H1 (cell line): ENCODE data around the gene PTN. TPM values are rescaled to one million over a fixed set of nuclear protein-coding genes. Genes with fewer than 3 reads are reported as not detected.

ENCODE experiments used
- CTCF ChIA-PET: fragments of 300-600 bp; sonication (Branson Sonifier 250); formaldehyde crosslinking; loops from one replicate; lab custom pipeline; 2021; ENCODE audit not compliant: partially characterized antibody; lab: Charles Lee
- POLR2A ChIA-PET: fragments of 300-600 bp; sonication (Branson Sonifier 250); formaldehyde crosslinking; loops from one replicate; lab custom pipeline; 2021; ENCODE audit warnings: inconsistent platforms; ENCODE audit not compliant: partially characterized antibody; lab: Charles Lee
- DNase-seq, 2 experiments: peaks; one replicate each; pipeline versions ENCODE4 v3.0.0 to v3.0.0-alpha.2; 2010 to 2022; ENCODE audit warnings: low spot score in 2 of 2, low read depth in 1 of 2, mixed read lengths in 1 of 2
- FAIRE-seq: peaks from 2 replicates; lab custom pipeline; 2011; peaks lifted over from hg19 to GRCh38; lab: Jason Lieb, UNC
- H2AFZ ChIP-seq: 2 replicates; pipeline ENCODE4 v1.8.1; 2012; ENCODE audit warnings: low read length, inconsistent platforms
- H2AK5ac ChIP-seq: 2 replicates; pipeline ENCODE4 v1.6.1; 2013; ENCODE audit warnings: low read depth, low read length
- H2BK120ac ChIP-seq: replicated peaks from 2 replicates; pipeline ENCODE3; 2013; ENCODE audit warnings: low read depth, low read length, inconsistent platforms
- H2BK12ac ChIP-seq: 2 replicates; pipeline ENCODE4 v1.6.1; 2013; ENCODE audit warnings: low read depth, low read length
- H2BK15ac ChIP-seq: 2 replicates; pipeline ENCODE4 v1.6.1; 2013; ENCODE audit warnings: low read length
- H2BK20ac ChIP-seq: 2 replicates; pipeline ENCODE4 v1.6.1; 2013; ENCODE audit warnings: low read length
- H2BK5ac ChIP-seq: 2 replicates; pipeline ENCODE4 v1.6.1; 2013; ENCODE audit warnings: low read depth, low read length
- H3K14ac ChIP-seq: 2 replicates; pipeline ENCODE4 v1.6.1; 2013; ENCODE audit warnings: inconsistent platforms; ENCODE audit not compliant: insufficient read length
- H3K18ac ChIP-seq: 2 replicates; pipeline ENCODE4 v1.6.1; 2013; ENCODE audit warnings: low read length; ENCODE audit errors: extremely low read depth
- H3K23ac ChIP-seq: 2 replicates; pipeline ENCODE4 v1.6.1; 2013; ENCODE audit warnings: inconsistent platforms; ENCODE audit not compliant: insufficient read length
- H3K23me2 ChIP-seq: 2 replicates; pipeline ENCODE4 v1.6.1; 2013; ENCODE audit warnings: low read depth, low read length
- H3K27ac ChIP-seq: 2 replicates; pipeline ENCODE4 v1.6.1; 2011; ENCODE audit warnings: low read depth, low read length, inconsistent platforms
- H3K27me3 ChIP-seq, 4 experiments: replicated peaks in 1 of 4; 1 replicate in 1 of 4; 2 replicates in 3 of 4; pipeline versions ENCODE4 v1.6.1 to v1.8.1; 2011 to 2013; ENCODE audit warnings: low read length in 3 of 4, mild to moderate bottlenecking in 3 of 4, inconsistent platforms in 2 of 4, mixed read lengths in 2 of 4, moderate library complexity in 1 of 4; ENCODE audit not compliant: control insufficient read depth in 3 of 4, insufficient read depth in 3 of 4; ENCODE audit errors: extremely low read depth in 1 of 4
- H3K36me3 ChIP-seq, 4 experiments: 2 replicates each; pipeline versions ENCODE4 v1.6.1 to v1.8.1; 2011 to 2013; ENCODE audit warnings: mild to moderate bottlenecking in 4 of 4, low read length in 3 of 4, moderate library complexity in 2 of 4, control low read depth in 1 of 4, inconsistent platforms in 1 of 4; ENCODE audit not compliant: insufficient read depth in 4 of 4, control insufficient read depth in 2 of 4
- H3K4ac ChIP-seq: replicated peaks from 2 replicates; pipeline ENCODE3; 2013; ENCODE audit warnings: low read length, low read depth, mixed read lengths, inconsistent platforms; ENCODE audit not compliant: insufficient read length
- H3K4me1 ChIP-seq, 4 experiments: replicated peaks in 1 of 4; 1 replicate in 1 of 4; 2 replicates in 3 of 4; pipeline versions ENCODE4 v1.6.1 to v1.8.1; 2011 to 2013; ENCODE audit warnings: low read length in 3 of 4, inconsistent platforms in 2 of 4, mixed read lengths in 1 of 4; ENCODE audit not compliant: insufficient read depth in 4 of 4, control insufficient read depth in 3 of 4
- H3K4me2 ChIP-seq, 2 experiments: 2 replicates each; pipeline versions ENCODE4 v1.6.1 to v1.8.1; 2011 to 2013; ENCODE audit warnings: low read depth in 2 of 2, low read length in 2 of 2, control low read depth in 1 of 2, inconsistent platforms in 1 of 2, mild to moderate bottlenecking in 1 of 2; ENCODE audit not compliant: insufficient read depth in 1 of 2
- H3K4me3 ChIP-seq, 4 experiments: fragments of 200-600, 300-600 bp in 1 of 4; sonication (generic), shearing (Covaris generic), sonication (Bioruptor Twin) in 1 of 4; 2 replicates each; pipeline versions ENCODE4 v1.5.1 to v1.8.1; 2011 to 2016; ENCODE audit warnings: low read length in 4 of 4, low read depth in 3 of 4, control low read depth in 2 of 4, inconsistent platforms in 2 of 4, mild to moderate bottlenecking in 2 of 4, mixed read lengths in 1 of 4, moderate library complexity in 1 of 4; ENCODE audit not compliant: insufficient read depth in 2 of 4; ENCODE audit errors: extremely low read depth in 1 of 4
- H3K56ac ChIP-seq: replicated peaks from 2 replicates; pipeline ENCODE3; 2013; ENCODE audit warnings: low read depth, mild to moderate bottlenecking, mixed read lengths, low read length, inconsistent platforms; ENCODE audit not compliant: insufficient read length
- H3K79me1 ChIP-seq: 2 replicates; pipeline ENCODE4 v1.6.1; 2013; ENCODE audit warnings: low read depth, low read length, control low read depth
- H3K79me2 ChIP-seq, 2 experiments: 2 replicates each; pipeline versions ENCODE4 v1.6.1 to v1.8.1; 2012 to 2013; ENCODE audit warnings: low read length in 2 of 2, mild to moderate bottlenecking in 2 of 2, inconsistent platforms in 1 of 2; ENCODE audit not compliant: insufficient read depth in 2 of 2, control insufficient read depth in 1 of 2
- H3K9ac ChIP-seq, 4 experiments: replicated peaks in 1 of 4; 1 replicate in 1 of 4; 2 replicates in 3 of 4; pipeline versions ENCODE4 v1.6.1 to v1.8.1; 2011 to 2013; ENCODE audit warnings: low read depth in 3 of 4, low read length in 3 of 4, control low read depth in 2 of 4, mild to moderate bottlenecking in 2 of 4, moderate library complexity in 2 of 4, inconsistent platforms in 1 of 4; ENCODE audit errors: extremely low read depth in 1 of 4
- H3K9me3 ChIP-seq, 2 experiments: 2 replicates each; pipeline versions ENCODE4 v1.6.1 to v1.8.1; 2012 to 2013; ENCODE audit warnings: mild to moderate bottlenecking in 2 of 2, moderate library complexity in 2 of 2, control low read depth in 1 of 2, inconsistent platforms in 1 of 2, low read depth in 1 of 2, low read length in 1 of 2, mixed read lengths in 1 of 2; ENCODE audit not compliant: insufficient read depth in 2 of 2
- H4K20me1 ChIP-seq, 2 experiments: replicated peaks in 1 of 2; 2 replicates each; pipeline versions ENCODE3 to v1.8.1; 2011 to 2013; ENCODE audit warnings: inconsistent platforms in 2 of 2, low read length in 2 of 2, mild to moderate bottlenecking in 1 of 2; ENCODE audit not compliant: insufficient read depth in 2 of 2, control insufficient read depth in 1 of 2
- H4K5ac ChIP-seq: 2 replicates; pipeline ENCODE4 v1.6.1; 2013; ENCODE audit warnings: low read length, low read depth, mixed read lengths, inconsistent platforms; ENCODE audit not compliant: insufficient read length
- H4K8ac ChIP-seq: 2 replicates; pipeline ENCODE4 v1.8.0; 2013; ENCODE audit warnings: mild to moderate bottlenecking, moderate library complexity, low read length, inconsistent platforms; ENCODE audit not compliant: insufficient read depth; ENCODE audit errors: extremely low read depth
- H4K91ac ChIP-seq: replicated peaks from 2 replicates; pipeline ENCODE3; 2013; ENCODE audit warnings: low read length, mixed read lengths, inconsistent platforms; ENCODE audit not compliant: insufficient read length
- POLR2A ChIP-seq, 2 experiments: IDR thresholded peaks; 1 replicate in 1 of 2; 2 replicates in 1 of 2; pipeline ENCODE4 v1.6.1; 2011; ENCODE audit warnings: low read depth in 2 of 2, low read length in 2 of 2, mild to moderate bottlenecking in 2 of 2; ENCODE audit errors: control extremely low read depth in 1 of 2
- TAF1 ChIP-seq: IDR thresholded peaks from 2 replicates; pipeline ENCODE4 v1.6.1; 2011; ENCODE audit warnings: mild to moderate bottlenecking, low read depth, low read length
- WGBS, 2 experiments: shearing (Covaris generic) in 1 of 2; methylation state at CpG; one replicate each; pipeline versions ENCODE4 v1.1.6 to v1.1.7; 2013 to 2015; ENCODE audit warnings: low lambda C conversion rate in 2 of 2, mixed read lengths in 2 of 2, inconsistent platforms in 1 of 2, low coverage in 1 of 2, missing lambda C conversion rate in 1 of 2; ENCODE audit not compliant: insufficient replicate concordance in 2 of 2, insufficient coverage in 1 of 2, insufficient read length in 1 of 2; ENCODE audit errors: extremely low coverage in 1 of 2, missing lambda C conversion rate in 1 of 2; 5-methylcytosine and 5-hydroxymethylcytosine counted together
- polyA plus RNA-seq, 7 experiments: library from polyadenylated mRNA; depleted of rRNA in 3 of 7; stranded (reverse) in 5 of 7; unstranded in 2 of 7; fragments of >200 nt in 5 of 7; fragments of 200-250 nt in 2 of 7; gene quantifications; 1 replicate in 5 of 7; 2 replicates in 1 of 7; 4 replicates in 1 of 7; pipeline versions ENCODE4 v1.2.1 to v1.2.3, GENCODE V29; 2011 to 2013; ENCODE audit warnings: missing spikeins in 2 of 7, mixed read lengths in 2 of 7
- total RNA-seq: library from RNA; stranded (reverse); fragmentation: NEBNext Ultra II Directional; extraction: Animal tissue kit (Norgen Biotek cat#: 25700); gene quantifications from 2 replicates; pipeline ENCODE4 v1.2.1, GENCODE V29; 2021

PTN gene
- total and polyA plus RNA-seq, 2 of the 8 experiments (the other 6 are each of a cell fraction or from before 2014, with no cell fraction given), result 23.1 to 27.8 TPM

GRCh38 chr7:137295739-137296324 is 47.7 kb downstream of the PTN start:
- Histone ChIP-seq H3K23ac (no peak overlapping the region), H3K4me3 (no peak overlapping the region), H2BK15ac (no peak overlapping the region), H2BK5ac (no peak overlapping the region), H3K9me3 (0 out of 4 replicates have a peak, but pooled peaks cover 0 to 4% of the 10 kb centered on the region in 2 experiments), H2AK5ac (no peak overlapping the region), H3K14ac (no peak overlapping the region), H4K5ac (no peak overlapping the region), H3K79me1 (no peaks in the 10 kb centered on the region), H3K27me3 (no peaks in the 10 kb centered on the region), H3K4me1 (peaks cover 0 to 7% (median 0%) of the 10 kb centered on the region in 4 experiments; a peak in 2 of 7 replicates), H2AFZ (no peak overlapping the region), H2BK12ac (no peak overlapping the region), H3K4me2 (no peak overlapping the region), H2BK120ac (no peak overlapping the region), H4K91ac (no peak overlapping the region), H4K8ac (no peak overlapping the region), H3K36me3 (peaks cover 0 to 6% (median 0%) of the 10 kb centered on the region in 4 experiments; a peak in 1 of 8 replicates), H2BK20ac (no peak overlapping the region), H3K79me2 (no peaks in the 10 kb centered on the region; a peak in 1 of 4 replicates), H3K4ac (no peak overlapping the region), H4K20me1 (no peaks in the 10 kb centered on the region), H3K18ac (no peak overlapping the region), H3K27ac (no peak overlapping the region), H3K23me2 (no peaks in the 10 kb centered on the region), H3K9ac (no peak overlapping the region), H3K56ac (no peak overlapping the region)
- DNase-seq (no peak), FAIRE-seq (no peak)
- POLR2A ChIA-PET, result interaction anchor here (0.9 kb wide), 1 partner anchor 9 kb away, joined by 3 read pairs; no protein-coding TSS in a partner anchor
- WGBS, 2 experiments, result 84% methylated on average over 2 of the region's 2 CpGs; no CpG with 5 or more reads in 1 of the 2 experiments
- CTCF ChIA-PET, result interaction anchor here (1.1 to 7.8 kb wide), 3 partner anchors 8 to 42 kb away, joined by 3 to 44 read pairs (median 5); no protein-coding TSS in a partner anchor
- TF ChIP-seq TAF1, result no peak
- no peak for TF ChIP-seq POLR2A (IDR thresholded peaks at IDR 0.05; ENCODE audit: control extremely low read depth in 1 of 2, low read depth in 2 of 2, low read length in 2 of 2)
